ENCODE measurements around the gene XPO6. TPM values are rescaled to one million over a fixed set of nuclear protein-coding genes. Genes with fewer than 3 reads are reported as not detected.
"Not testable (repeated sequence)": the region's sequence is repeated elsewhere in the genome, so short reads cannot be mapped to it uniquely, and the experiment has no call there.

XPO6 gene
- total RNA-seq, 3 donors from 2014 or later: 97.6 to 138 (median 114) TPM

GRCh38 chr16:28257256-28257655 is 45.5 kb upstream of the XPO6 start:
- no peaks in the 10 kb centered on the region for H3K36me3 ChIP-seq (ENCODE audit: low read depth)
- DNase-seq: no peak
- intact Hi-C loops (cut with DNase I, micrococcal nuclease): no loop called here
- no peak overlapping the region for H3K4me3 ChIP-seq
- no peaks in the 10 kb centered on the region for H3K9me3 ChIP-seq
- no peak for ATAC-seq
- no peak for TF ChIP-seq CTCF (IDR thresholded peaks at IDR 0.05)
- no peaks in the 10 kb centered on the region for H3K4me1 ChIP-seq (ENCODE audit: low read depth)

- ATAC-seq: no peak
- no peaks in the 10 kb centered on the region for H3K36me3 ChIP-seq (ENCODE audit: low read depth)
- intact Hi-C loops (cut with DNase I, micrococcal nuclease): no loop called here
- no peak for DNase-seq
- no peaks in the 10 kb centered on the region for H3K9me3 ChIP-seq
- H3K4me3 ChIP-seq: no peak overlapping the region
- H3K4me1 ChIP-seq (ENCODE audit: low read depth): no peaks in the 10 kb centered on the region
- no peak for TF ChIP-seq CTCF (IDR thresholded peaks at IDR 0.05)
These were observed 44.1 kb upstream of the XPO6 start for GRCh38 chr16:28255838-28256237.

- ATAC-seq (no peak), DNase-seq (no peak)
- H3K36me3 ChIP-seq (ENCODE audit: low read depth): no peaks in the 10 kb centered on the region
- H3K4me3 ChIP-seq: no peak overlapping the region
- intact Hi-C loops (cut with DNase I, micrococcal nuclease): no loop called here
- H3K4me1 ChIP-seq (ENCODE audit: low read depth): no peaks in the 10 kb centered on the region
- H3K9me3 ChIP-seq: no peaks in the 10 kb centered on the region
- no peak for TF ChIP-seq CTCF (IDR thresholded peaks at IDR 0.05)
These were observed 42.4 kb upstream of the XPO6 start for GRCh38 chr16:28254158-28254557.

- Histone ChIP-seq H3K4me3 (no peak overlapping the region), H3K36me3 (ENCODE audit: low read depth) (no peaks in the 10 kb centered on the region), H3K9me3 (no peaks in the 10 kb centered on the region), H3K4me1 (ENCODE audit: low read depth) (no peaks in the 10 kb centered on the region)
- DNase-seq: no peak
- no peak for ATAC-seq
- intact Hi-C loops (cut with DNase I, micrococcal nuclease): no loop called here
- TF ChIP-seq CTCF (IDR thresholded peaks at IDR 0.05): no peak
These were observed 39.2 kb upstream of the XPO6 start for GRCh38 chr16:28250999-28251398.

- intact Hi-C loops (cut with DNase I, micrococcal nuclease); H3K4me3 ChIP-seq; H3K4me1 ChIP-seq (ENCODE audit: low read depth); H3K9me3 ChIP-seq; ATAC-seq; DNase-seq; H3K36me3 ChIP-seq (ENCODE audit: low read depth): not testable (repeated sequence)
These were observed 37.7 kb upstream of the XPO6 start for GRCh38 chr16:28249483-28249882.

GRCh38 chr16:28241924-28242323 is 30.2 kb upstream of the XPO6 start:
- Histone ChIP-seq H3K4me1 (ENCODE audit: low read depth) (no peaks in the 10 kb centered on the region), H3K9me3 (no peaks in the 10 kb centered on the region), H3K4me3 (no peak overlapping the region), H3K36me3 (ENCODE audit: low read depth) (no peaks in the 10 kb centered on the region)
- DNase-seq (no peak), ATAC-seq (no peak)
- intact Hi-C loops (cut with DNase I, micrococcal nuclease): no loop called here
- TF ChIP-seq CTCF (IDR thresholded peaks at IDR 0.05): no peak

All from mucosa of descending colon (tissue), 3 donors.